ENCODE results near the gene ADCY5.
"Not testable (repeated sequence)": the region's sequence is repeated elsewhere in the genome, so short reads cannot be mapped to it uniquely, and the experiment has no call there.

Gene ADCY5

GRCh38 chr3:123261666-123262065 is 187.2 kb downstream of the ADCY5 start:
- no peak for DNase-seq (ENCODE audit: low spot score)

GRCh38 chr3:123258811-123259420 is 190.0 kb downstream of the ADCY5 start:
- no peak for DNase-seq (ENCODE audit: low spot score)

- no peak for DNase-seq (ENCODE audit: low spot score)
Observed at GRCh38 chr3:123258359-123258758, 190.5 kb downstream of the ADCY5 start.

- no peak for DNase-seq (ENCODE audit: low spot score)
Observed at GRCh38 chr3:123256256-123256655, 192.6 kb downstream of the ADCY5 start.

GRCh38 chr3:123246866-123247265 is 202.0 kb downstream of the ADCY5 start:
- DNase-seq (ENCODE audit: low spot score): no peak

GRCh38 chr3:123244128-123244527 is 204.8 kb downstream of the ADCY5 start:
- DNase-seq (ENCODE audit: low spot score): peak; percentile 6

- DNase-seq (ENCODE audit: low spot score): no peak
Observed at GRCh38 chr3:123239756-123240155, 209.1 kb downstream of the ADCY5 start.

- DNase-seq (ENCODE audit: low spot score): not testable (repeated sequence)
Observed at GRCh38 chr3:123239186-123239585, 209.7 kb downstream of the ADCY5 start.

GRCh38 chr3:123236902-123237301 is 212.0 kb downstream of the ADCY5 start:
- DNase-seq (ENCODE audit: low spot score): no peak
